ENCODE data around the gene DSP. TPM values are rescaled to one million over a fixed set of nuclear protein-coding genes. Genes with fewer than 3 reads are reported as not detected.

The DSP gene
- total RNA-seq, 1 donor from 2014 or later: 173 TPM

DNA sequence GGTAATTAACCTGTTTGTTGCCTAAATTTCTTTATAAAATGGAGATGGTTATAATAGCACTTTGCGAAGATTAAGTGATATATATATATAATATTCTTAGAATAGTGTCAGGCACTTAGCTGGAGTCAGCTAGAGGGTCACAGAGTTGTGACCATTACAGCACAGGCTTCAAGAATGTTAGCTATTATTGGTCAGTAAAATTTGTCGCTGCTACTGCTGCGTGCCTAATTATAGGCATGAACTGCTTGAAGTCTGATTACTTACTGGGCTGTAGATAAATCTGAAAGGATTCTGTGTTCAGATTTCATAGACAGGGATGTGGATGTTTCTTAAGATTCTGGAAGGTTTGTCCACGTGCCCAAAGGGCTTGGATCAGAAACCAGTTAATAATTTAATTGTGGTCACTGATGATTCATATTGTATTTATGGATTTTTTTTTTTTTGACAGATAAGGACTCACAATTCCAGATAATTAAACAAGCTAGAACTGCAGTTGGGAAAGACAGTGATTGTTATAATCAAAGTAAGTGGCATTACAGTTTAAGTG is 53.2 kb downstream of the DSP start:
- no peak for DNase-seq (ENCODE audit: low read depth)

GRCh38 chr6:7604003-7604402 is 62.5 kb downstream of the DSP start:
- no peak for DNase-seq (ENCODE audit: low read depth)

- DNase-seq (ENCODE audit: low read depth): no peak
Measured at GRCh38 chr6:7604506-7604905, 63.0 kb downstream of the DSP start.

DNA sequence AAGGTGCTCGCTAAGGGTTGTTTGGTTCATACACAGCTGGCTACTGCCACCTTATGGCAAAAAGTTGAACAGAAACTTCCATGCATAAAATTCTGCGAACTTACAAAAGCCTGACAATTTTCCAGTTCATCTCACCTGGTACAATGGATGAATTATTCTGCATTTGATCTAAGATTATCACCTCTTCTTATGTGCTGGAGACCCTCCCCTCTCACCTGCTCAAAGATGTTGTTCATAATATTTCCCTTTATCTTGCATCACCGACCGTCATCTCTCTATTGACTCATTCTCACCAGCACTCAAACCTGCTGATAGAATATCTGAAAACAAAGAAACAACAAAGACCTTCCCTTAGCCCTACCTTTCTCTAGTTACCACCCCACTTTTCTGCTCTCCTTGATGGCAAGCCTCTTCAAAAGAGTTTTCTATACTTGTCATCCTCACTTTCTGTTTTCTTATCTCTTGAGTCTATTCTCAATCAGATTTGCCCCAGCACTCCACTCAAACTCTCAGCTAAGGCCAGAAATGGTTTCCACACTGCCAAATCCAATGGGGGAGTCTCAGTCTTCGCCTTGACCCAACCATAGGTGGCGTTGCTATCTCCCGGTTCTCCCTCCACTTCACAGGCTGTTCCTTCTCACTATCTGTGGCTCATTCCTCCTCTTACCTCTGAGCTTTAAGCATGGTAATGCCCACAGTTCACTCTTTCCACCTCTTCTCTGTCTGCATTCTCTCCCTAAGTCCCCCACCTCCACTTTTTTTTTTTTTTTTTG is 74.3 kb downstream of the DSP start:
- peak; percentile 65 for DNase-seq (ENCODE audit: low read depth)

DNA sequence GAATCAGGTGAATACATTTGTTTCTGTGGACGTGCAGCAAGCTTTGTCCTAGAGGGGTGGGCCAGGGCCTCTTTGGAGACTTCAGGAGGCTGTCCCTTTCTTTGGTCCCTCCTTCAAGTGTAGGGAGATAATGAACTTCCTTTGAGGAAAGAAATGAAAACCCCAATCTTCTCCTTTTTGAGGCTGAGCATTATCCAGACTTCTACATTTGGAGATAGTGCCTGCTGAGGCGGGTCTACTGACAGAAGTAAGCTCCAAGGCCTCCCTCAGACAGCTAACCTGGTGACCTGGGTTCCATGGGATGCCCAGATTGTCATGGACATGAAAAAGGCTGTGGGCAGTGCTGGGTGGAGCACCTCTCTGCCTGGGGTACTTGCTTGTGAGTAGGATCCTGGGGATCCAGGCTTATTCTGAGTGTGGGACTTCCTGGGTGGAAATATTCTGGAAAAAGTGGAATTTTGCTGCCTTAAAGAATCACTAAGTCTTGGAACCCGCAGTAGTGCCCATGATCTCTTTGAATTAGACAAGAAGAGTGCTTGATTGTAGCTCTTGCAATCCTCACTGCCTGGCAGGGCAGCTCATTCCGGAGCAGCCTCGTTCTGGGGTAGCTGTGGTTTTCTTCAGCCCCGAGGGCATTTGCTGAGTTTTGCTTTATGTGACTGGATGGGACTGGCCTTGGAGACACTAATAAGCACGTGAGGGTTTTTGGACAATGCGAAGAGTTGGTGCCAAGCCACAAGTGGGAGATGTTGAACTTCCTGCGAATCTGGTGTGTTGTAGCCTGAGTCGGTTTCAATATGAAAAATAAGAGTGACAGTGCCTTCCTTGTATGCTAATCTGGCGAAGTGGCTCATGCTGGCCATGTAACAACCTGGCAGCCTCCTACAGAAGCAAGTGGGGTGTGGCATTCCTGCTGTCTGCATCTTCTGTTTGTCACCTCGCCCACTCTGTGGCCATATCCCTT is 76.6 kb downstream of the DSP start:
- DNase-seq (ENCODE audit: low read depth): peak; percentile 73

- DNase-seq (ENCODE audit: low read depth): peak; percentile 38
Measured at GRCh38 chr6:7621761-7622160, 80.3 kb downstream of the DSP start.

DNA sequence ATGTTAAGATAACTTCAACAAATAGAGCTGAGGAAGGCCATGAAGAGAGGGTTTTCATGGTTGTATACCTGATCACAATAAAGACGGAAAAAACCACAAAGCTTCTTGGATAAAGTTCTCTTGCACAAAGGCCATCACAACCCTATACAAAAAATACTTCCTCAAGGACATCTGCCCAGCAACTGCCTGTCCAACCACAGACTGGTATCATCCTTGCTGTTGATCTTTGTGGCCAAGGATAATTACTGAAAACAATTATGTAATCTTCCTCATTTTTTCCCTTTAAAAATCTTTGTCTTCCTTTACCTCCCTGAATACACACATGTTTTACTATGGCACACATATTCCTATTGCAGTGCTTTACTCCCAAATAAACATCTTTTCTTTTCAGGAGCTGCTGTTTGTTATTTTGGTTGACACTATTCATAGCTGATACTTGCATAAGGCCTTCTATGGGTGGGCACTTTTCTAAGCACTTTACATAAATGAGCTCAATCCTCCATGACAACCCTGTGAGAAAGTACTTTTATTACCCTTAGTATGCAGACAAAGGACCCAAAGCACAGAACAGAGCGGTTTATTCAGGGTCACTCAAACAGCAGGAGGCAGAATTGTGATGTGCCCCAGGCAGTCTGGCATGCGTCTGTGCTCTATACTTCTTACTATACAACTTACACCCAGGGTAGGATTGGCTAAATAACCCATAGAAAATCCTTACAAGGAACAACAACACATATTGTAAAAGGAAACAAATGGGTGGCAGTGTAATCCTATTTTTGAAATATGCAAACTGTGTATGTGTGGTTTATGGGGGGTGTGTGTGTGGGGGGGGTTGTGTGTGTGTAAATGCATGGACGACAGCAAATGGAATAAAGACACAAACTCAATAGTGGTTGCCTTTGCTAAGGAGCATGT is 83.6 kb downstream of the DSP start:
- no peak for DNase-seq (ENCODE audit: low read depth)

- DNase-seq (ENCODE audit: low read depth): no peak
Measured at GRCh38 chr6:7628479-7628878, 87.0 kb downstream of the DSP start.

- DNase-seq (ENCODE audit: low read depth): no peak
Measured at GRCh38 chr6:7628909-7629308, 87.4 kb downstream of the DSP start.

DNA sequence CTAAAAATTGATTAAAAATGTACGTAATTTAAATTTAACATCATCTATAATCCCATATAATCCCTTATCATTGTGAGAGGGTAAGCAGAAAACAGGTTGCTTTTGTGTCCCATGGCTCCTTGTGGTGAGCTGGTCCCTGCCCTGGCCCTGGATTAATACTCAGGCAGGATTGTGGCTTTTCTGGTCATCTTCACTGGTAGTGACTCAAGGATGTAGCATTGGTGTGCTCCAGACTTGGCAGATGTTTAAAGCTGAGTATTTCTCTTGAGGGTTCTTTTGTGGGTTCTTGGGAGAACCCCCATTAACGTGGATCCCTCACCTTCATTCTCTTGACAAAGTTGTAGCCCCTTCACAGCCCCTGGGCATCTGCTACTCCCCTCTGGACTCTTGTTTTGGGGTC is 87.8 kb downstream of the DSP start:
- DNase-seq (ENCODE audit: low read depth): no peak

DNA sequence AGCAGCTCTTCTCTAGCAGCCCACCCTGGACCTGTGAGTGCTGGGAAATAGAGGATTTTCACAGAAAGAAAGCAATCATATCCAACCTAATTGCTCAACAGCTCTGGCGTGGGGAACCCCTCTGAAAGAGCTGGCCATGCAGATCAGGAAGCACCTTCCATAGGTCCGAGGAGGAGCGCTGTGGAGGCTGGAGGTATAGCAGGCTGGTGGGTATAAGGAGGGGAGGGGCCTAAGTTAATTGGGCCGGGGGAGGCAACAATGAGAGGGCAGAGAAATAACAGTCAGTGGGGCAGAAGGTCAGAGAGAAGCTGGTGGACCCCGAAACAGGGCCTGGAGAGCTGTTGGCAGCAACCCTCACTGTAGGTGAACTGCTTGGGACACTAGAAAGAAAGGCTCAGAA is 89.3 kb downstream of the DSP start:
- DNase-seq (ENCODE audit: low read depth): no peak

- no peak for DNase-seq (ENCODE audit: low read depth)
Measured at GRCh38 chr6:7631466-7631865, 90.0 kb downstream of the DSP start.

DNA sequence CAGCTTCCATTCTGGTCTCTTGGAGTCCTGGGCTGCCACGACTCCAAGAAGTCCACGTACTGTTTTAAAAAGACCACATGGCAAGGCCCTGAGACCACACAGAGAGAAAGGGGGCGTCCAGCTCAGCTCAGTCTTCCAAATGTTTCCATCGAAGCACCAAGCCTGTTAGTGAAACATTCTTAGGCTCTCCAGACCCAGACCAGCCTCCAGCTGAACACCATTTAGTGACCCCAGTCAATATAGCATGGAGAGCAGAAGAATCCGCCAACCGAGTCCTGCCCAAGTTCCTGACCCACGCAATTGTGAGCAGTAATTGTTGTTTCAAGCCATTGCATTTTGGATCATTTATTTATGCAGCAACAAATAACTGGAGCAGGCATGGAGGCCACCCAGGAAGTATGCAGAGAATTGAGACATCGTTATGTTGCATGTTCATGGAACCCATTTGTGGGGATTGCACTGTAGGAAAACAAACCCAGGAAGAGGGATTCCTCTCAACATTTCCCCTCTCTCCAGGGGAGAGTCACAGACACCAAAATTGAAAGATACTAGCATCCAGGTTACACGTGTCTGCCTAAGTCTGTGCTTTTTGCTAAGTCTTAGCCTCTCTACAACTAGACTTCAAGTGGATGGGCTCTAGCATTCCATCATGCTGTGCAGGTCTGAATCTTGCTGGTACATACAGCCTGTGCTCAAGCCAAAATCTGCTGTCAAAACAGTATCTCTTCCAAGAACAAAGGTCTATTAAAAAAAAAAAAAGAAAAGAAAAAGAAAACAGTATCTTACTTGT is 91.2 kb downstream of the DSP start:
- DNase-seq (ENCODE audit: low read depth): no peak

- DNase-seq (ENCODE audit: low read depth): no peak
Measured at GRCh38 chr6:7633361-7633760, 91.9 kb downstream of the DSP start.

GRCh38 chr6:7636151-7636550 is 94.7 kb downstream of the DSP start:
- no peak for DNase-seq (ENCODE audit: low read depth)

Other genes with a start within 250 kb of the DSP start
- 71.0 and 169 TPM in 2 replicates for gene SSR1, start 228.5 kb upstream of the DSP start, total RNA-seq
- 0.17 TPM in 1 of 2 replicates, not detected in the other for gene CAGE1, start 151.9 kb upstream of the DSP start, total RNA-seq
- 10.4 and 16.9 TPM in 2 replicates for gene RIOK1, start 151.9 kb upstream of the DSP start, total RNA-seq
- 12.7 and 14.1 TPM in 2 replicates for gene SNRNP48, start 48.5 kb downstream of the DSP start, total RNA-seq
- 0.69 and 0.75 TPM in 2 replicates for gene BMP6, start 184.4 kb downstream of the DSP start, total RNA-seq

Data from renal cortical epithelial cell (primary cell).